Measurements from ENCODE around the gene DUSP1.
"Not testable (repeated sequence)": the region's sequence is repeated elsewhere in the genome, so short reads cannot be mapped to it uniquely, and the experiment has no call there.

Gene DUSP1

DNA sequence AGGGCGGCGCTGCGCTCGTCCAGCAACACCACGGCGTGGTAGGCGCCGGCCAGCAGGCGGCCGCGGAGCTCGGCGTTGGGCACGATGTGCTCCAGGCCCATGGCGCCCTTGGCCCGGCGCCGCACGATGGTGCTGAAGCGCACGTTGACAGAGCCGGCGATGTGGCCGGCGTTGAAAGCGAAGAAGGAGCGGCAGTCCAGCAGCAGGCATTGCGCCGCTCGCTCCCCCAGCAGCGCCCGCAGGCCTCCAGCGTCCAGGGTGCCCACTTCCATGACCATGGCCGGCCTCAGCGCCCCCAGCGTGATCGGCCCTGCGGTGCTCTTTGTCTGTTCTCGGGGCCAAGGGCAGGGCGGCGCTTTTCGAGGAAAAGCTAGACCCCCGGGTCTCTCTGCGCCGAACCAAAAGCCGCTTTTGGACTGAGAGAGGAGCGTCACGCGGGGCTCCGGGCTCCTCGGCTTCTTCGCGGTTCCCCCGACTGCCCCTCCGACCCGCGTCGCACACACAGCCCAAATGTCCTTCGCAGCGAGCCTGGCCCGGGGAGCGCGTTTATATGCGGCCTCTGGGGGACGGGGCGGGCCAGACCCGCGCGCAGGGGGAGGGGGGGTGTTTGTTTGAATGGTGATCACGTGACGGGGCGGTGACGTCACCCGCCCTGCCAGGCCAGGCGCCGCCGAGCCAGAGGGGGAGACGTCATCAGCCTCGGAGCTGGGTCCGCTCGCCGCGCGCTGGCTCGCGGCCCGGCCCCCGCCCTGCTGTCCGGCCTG is at the start of gene DUSP1:
TSS of gene DUSP1 (minus strand) at position 521 of the 764 bp plus-strand sequence. CDS start at position 278, 243 bp downstream.
- DNase-seq = peak; percentile 70 to 87

DNA sequence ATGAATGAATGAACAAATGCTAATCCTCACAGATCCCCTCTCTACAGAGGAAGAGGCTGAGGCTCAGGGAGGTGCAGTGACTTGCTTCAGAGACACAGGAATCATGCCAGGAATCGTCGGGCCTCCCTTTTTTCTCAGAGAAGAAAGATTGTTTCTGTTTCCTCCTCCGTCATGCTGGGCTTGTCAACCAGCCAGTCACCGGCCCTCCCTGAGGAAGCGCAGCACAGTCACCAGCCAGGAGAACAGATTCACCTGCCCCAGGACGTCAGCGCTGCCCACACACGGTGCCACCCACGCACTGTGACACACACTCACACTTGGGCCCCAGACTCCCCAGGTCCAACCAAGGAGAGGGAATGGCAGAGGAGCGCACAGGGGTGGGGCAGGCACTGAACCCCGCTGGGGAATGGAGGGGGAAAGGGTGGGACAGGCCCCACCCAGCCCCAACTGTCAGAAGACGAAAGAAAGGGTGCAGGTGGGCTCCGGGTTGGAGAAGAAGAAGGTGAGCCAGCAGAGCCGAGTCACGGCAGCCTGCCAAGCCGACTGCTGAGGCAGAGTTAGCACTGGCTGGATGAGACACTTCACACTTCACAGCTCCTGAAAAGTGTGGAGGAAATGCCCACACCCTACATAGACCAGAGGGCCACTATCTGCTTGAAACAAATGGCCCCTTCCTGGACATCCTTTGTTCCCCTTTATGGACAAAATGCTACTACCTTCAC is 49.2 kb upstream of the DUSP1 start:
- no peak for DNase-seq

DNA sequence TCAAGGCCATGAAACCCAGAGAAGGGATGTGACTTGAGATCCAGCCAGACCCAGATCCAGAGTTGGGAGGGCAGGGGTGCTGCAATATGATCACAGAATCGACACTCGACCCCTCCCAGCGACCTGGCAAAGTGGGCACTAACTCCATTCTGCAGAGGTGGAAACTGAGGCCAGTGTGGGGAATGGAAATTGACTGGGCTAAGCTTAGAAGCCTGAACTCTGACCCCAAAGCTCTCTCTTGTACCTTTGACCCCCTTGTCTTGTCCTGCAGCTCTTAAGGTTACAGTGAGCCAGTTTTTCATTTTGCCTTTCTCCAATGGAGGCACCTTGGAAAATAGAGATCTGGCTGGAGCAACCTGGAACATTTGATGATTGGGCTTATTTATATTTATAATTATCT is 48.6 kb upstream of the DUSP1 start:
- DNase-seq = no peak

GRCh38 chr5:172818081-172818480 is 47.1 kb upstream of the DUSP1 start:
- no peak for DNase-seq

DNA sequence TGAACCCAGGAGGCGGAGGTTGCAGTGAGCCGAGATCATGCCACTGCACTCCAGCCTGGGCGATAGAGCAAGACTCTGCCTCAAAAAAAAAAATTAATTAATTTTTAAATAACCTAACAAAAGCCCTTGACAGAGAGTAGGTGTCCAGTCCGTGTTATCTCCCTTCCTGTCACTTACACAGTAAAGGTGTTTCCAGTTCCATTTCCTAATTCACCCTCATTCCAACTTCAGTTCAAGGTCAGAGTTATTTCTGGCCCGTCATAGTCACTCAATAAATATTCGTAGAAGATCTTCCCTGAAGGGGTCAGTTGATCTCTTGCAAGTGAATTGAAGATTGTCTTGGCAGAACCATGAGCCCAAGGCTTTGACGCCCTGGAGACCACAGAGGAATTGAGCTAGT is 46.7 kb upstream of the DUSP1 start:
- DNase-seq = no peak

DNA sequence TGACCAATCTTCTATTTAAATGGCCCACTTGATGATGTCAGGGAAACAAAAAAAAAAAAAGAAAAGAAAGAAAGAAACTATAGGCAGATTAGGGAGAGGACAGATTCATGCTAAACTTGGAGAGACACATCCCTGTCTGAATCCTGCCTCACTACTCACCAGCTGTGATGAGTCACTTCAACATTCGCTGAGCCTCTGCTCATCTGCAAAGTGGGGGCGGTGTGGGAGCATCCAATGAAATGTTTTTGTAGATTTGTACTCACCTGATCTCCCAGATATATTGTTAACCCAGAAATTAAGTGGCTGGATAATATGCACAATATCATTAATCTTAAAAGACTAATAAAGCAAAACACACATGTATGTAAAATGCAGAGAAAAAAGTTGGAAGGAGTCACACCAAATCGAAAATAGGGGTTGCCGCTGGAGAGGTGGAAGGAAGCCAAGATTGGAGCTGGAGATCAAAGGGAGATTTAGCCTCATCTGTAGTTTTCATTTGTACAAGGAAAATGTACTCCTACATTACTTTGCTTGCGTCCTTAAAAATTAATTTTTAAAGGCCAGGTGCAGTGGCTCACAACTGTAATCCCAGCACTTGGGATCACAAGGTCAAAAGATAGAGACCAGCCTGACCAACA is 46.0 kb upstream of the DUSP1 start:
- DNase-seq = no peak

DNA sequence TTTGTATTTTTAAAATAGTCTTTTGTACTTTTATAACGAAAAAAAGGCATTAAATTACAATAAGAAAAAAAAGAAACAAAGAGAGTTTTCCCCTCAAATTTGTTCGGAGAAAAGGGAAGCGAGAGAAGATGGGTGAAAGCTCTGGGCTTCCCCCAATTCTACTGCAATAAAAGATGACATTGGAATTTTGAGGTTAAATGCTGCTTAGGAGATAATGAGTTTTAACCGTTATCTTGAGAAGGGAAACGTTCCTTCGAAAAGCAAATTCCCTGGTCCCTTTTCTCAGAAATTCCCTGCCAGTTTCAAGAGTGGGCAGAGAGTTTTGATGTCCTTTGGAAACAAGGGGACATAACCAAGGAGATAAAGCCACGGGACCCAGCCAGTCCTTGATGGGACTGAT is 44.6 kb upstream of the DUSP1 start:
- no peak for DNase-seq

DNA sequence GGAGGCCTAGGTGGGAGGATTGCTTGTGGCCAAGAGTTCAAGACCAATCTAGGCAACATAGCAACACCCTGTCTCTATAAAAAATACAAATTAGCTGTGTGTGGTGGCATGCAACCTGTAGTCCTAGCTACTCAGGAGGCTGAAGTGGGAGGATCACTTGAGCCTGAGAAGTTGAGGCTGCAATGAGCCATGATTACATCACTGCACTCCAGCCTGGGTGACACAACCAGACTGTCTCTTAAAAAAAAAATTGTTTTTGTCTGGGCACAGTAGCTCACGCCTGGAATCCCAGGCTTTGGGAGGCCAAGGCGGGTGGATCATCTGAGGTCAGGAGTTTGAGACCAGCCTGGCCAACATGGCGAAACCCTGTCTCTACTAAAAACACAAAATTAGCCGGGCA is 40.0 kb upstream of the DUSP1 start:
- not testable (repeated sequence) for DNase-seq

DNA sequence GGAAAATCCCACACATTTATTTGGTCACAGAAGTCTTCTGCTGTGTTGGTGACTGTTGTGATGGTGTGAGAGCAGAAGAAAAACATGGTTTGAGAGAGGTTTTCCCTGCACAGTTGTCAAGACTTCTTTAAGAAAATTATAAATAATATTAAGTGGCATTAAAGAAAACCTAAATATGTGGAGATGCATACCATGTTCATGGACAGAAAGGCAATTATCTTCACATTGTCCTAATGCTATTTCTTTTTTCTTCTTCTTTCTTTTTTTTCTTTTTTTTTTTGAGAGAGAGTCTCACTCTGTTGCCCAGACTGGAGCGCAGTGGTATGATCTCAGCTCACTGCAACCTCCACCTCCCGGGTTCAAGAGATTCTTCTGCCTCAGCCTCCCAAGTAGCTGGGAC is 38.8 kb upstream of the DUSP1 start:
- no peak for DNase-seq

DNA sequence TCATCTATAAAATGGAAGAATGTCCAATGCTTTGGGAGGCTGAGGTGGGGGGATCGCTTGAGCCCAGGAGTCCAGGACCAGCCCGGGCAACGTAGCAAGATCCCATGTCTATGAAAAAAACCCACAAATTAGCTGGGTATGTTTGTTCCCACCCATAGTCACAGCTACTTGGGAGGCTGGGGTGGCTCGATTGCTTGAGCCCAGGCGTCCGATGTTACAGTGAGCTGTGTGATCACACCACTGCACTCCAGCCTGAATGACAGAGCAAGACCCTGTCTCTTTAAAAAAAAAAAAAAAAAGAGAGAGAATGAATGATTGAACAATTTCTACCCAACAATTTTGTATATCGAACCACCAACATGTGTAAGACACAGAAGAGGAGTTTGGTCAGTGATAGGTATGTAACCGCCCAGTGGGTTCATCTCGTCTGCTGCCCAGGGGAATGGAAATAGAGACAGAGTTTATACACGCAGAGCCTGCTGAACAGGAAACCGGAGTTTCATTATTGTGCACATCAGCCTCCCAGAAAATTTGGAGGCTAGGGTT is 36.8 kb upstream of the DUSP1 start:
- no peak for DNase-seq

GRCh38 chr5:172806897-172807672 is 36.1 kb upstream of the DUSP1 start:
- no peak for DNase-seq

DNA sequence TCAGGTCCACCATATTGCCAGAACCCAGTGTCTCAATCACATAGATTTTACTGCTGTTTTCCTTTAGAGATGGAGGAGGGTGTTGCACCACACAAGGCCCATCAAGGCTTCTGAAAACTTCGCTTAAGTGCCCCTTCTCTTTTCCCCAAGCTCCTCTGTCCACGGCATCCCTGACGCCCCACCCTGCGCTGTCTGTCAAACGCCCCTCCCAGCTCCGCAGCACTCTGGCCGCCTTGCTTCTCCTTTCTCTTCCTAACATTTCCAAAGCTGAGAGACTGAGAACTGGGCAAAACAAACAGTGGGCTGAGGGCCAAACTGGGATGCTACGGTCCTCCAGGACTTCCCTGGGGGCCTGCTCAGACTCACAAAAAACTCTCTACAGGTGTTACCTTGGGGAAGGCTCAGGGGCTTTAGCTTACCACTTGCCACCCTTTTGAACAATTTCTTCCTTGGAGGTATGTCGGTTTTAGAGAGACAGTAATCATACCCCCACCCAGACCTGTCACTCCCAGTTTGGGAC is 34.8 kb upstream of the DUSP1 start:
- no peak for DNase-seq

DNA sequence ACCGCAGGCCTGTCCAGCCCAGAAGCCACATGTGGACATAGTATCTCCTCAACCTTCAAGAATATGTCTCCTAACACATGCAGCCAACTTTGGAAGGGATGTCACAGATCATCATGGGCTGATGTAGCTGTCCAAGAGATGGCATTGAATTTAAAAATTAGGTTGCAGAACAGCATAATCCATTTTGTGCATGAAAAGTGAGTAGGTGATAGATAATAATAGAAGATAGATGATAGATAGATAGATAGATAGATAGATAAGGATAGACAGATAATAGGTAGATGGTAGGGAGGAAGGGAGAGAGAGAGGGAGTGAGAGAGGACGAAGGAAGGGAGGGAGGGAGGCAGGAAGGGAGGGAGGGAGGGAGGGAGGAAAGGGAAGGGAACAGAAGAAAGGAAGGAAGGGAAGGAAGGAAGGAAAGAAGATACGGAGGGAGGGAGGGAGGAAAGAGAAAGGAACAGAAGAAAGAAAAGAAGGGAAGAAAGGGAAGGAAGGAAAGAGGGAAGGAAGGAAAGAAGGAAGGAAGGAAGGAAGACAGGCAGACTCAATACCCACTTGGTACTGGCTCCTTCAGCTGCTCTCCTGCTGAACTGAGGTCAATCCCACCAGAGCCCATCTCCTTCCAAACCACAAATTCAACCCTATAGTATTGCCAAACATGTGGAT is 34.2 kb upstream of the DUSP1 start:
- no peak for DNase-seq

DNA sequence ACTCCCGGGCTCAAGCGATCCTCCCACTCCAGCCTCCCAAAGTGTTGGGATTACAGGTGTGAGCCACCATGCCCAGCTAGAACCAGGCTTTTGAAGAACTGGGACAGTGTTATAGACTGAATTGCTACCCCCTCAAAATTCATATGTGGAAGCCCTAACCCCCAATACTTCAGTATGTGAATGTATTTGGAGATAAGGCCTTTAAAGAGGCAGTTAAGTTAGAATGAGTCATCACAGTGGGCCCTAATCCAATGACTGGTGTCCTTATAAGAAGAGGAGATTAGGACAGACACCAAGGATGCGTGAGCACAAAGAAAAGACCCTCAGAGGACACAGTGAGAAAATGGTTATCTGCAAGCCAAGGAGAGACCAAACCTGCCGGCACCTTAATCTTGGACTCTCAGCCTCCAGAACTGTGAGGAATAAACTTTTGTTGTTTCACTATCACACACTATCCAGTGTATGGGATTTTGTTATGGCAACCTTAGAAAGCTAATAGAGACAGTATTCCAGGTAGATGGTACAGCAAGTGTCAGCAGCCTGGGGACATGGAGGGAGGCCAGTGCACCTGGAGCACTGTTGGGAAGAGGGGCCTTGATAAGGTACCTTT is 31.7 kb upstream of the DUSP1 start:
- DNase-seq = no peak

DNA sequence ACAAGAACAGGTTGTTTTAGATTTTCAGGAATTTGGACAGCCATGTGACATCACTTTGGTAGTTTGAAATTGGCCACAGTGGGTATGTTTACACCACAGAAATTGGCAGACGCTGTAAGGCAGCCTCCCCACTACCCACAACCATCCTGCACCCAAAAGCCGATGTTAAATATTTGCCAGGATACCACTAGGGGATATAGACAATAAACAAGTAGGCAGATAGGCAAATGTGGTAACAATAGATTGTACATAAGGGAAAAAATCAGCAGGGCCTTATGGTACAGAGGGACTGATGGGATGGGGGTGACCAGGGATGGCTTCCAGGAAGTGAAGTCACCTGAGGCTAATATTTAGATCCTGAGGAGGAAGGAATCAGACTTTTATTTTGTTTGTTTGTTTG is 31.1 kb upstream of the DUSP1 start:
- DNase-seq = no peak

DNA sequence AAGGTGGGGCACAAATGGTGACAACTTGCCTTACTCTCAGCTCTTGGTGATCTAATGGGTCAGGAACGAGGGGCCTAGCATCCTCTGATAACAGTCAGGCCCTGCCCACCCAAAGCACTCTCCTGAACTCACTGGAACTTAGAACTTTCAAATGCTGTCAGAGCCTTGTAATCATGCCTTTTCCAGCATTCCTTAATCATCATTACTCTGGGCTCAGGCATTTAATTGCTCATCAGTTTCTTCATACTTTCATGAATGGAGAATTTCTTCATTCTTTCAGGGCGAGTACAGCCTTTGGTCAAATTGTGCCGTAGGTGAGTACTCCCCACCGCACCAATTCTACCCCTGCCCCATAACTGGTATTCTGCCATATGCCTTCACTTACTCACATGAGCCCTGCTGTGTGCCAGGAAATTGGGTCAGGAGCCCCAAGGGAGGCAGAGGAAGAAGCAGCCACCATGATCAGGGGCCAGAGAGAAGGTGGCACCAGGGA is 30.2 kb upstream of the DUSP1 start:
- no peak for DNase-seq

- no peak for DNase-seq
Measured at GRCh38 chr5:172800088-172800551, 29.1 kb upstream of the DUSP1 start.

- DNase-seq = no peak
Measured at GRCh38 chr5:172799416-172799815, 28.4 kb upstream of the DUSP1 start.

DNA sequence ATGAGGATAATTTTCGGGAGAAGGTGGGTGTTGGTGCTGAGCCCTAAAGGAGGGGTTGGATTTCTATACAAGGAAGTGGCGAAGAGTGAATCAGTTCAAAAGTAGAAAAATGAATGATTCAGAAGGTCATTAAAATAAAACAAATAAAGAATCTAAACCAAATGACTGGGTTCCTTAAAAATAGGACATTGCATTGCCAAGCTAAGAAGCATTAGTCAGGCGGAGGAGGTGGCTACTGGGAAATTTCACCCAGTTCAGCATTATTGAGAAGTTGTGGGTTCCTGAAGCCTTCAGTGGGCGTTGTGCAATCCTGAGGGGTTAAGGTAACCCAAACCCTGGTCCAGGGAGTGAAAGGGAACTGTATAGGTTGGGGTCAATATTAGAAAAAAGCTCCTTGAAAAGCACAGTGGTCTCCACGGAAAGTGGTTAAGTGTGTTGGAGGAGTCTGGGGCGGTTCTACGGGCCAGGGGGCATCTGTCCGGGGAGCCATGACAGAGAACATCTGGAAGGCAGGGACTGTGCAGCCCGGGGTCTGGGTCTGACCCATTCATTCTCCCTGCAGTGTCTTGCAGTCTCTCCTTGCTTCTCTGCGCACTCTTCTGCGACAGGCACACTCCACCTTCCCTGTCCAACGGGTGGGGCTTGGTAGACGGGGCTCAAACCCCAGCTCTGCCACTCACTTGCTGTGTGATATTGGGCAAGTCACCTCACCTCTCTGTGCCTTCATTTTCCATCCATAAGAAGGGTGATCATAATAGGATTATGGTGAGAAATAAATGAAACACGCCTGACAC is 27.6 kb upstream of the DUSP1 start:
- DNase-seq = no peak

GRCh38 chr5:172797771-172798191 is 26.8 kb upstream of the DUSP1 start:
- no peak for DNase-seq

Measured in cerebellar nuclear complex (tissue), 1 donor.